ENCODE results near the gene NME9.
"Not testable (repeated sequence)": the region's sequence is repeated elsewhere in the genome, so short reads cannot be mapped to it uniquely, and the experiment has no call there.

DNA sequence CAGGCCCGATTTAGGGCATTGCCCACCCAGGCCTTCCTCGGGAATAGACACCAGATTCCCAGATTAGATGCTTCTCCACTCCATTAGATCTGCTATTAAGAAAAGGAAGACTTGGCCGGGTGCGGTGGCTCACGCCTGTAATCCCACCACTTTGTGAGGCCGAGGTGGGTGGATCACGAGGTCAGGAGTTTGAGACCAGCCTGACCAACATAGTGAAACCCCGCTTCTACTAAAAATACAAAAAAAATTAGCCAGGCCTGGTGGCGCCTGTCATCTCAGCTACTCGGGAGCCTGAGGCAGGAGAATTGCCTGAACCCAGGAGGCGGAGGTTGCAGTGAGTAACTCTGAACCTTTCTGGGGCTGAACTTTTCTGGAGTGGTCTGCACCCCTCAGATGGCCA is 47.6 kb upstream of the NME9 start:
- TF ChIP-seq, protein P1, sequence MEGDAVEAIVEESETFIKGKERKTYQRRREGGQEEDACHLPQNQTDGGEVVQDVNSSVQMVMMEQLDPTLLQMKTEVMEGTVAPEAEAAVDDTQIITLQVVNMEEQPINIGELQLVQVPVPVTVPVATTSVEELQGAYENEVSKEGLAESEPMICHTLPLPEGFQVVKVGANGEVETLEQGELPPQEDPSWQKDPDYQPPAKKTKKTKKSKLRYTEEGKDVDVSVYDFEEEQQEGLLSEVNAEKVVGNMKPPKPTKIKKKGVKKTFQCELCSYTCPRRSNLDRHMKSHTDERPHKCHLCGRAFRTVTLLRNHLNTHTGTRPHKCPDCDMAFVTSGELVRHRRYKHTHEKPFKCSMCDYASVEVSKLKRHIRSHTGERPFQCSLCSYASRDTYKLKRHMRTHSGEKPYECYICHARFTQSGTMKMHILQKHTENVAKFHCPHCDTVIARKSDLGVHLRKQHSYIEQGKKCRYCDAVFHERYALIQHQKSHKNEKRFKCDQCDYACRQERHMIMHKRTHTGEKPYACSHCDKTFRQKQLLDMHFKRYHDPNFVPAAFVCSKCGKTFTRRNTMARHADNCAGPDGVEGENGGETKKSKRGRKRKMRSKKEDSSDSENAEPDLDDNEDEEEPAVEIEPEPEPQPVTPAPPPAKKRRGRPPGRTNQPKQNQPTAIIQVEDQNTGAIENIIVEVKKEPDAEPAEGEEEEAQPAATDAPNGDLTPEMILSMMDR (conservative IDR thresholded peaks at IDR 0.05; ENCODE audit: low read depth, low read length), result not testable (repeated sequence)
- not testable (repeated sequence) for TF ChIP-seq EZH2 (IDR thresholded peaks at IDR 0.05; ENCODE audit: low read length, unreplicated experiment)

Data from PC-3 (cell line).